Daoy (cell line): ENCODE measurements around the gene SIPA1. TPM values are rescaled to one million over a fixed set of nuclear protein-coding genes. Genes with fewer than 3 reads are reported as not detected.

Experiments used
- DNase-seq: peaks from one replicate; pipeline ENCODE4 v3.0.0-alpha.2; 2015; ENCODE audit warnings: low read depth
- total RNA-seq: library from RNA; depleted of rRNA; stranded (reverse); fragments of >200 nt; shearing (Covaris generic); gene quantifications from 2 replicates; pipeline ENCODE4 v1.2.3, GENCODE V29; 2014

Gene SIPA1
- total RNA-seq, 1 experiment from 2014 or later = 12.6 TPM

- no peak for DNase-seq
Observed at GRCh38 chr11:65609229-65609628, 28.7 kb upstream of the SIPA1 start.

- no peak for DNase-seq
Observed at GRCh38 chr11:65609665-65610064, 28.2 kb upstream of the SIPA1 start.

- DNase-seq = no peak
Observed at GRCh38 chr11:65610404-65610803, 27.5 kb upstream of the SIPA1 start.

- no peak for DNase-seq
Observed at GRCh38 chr11:65611028-65611757, 26.7 kb upstream of the SIPA1 start.

GRCh38 chr11:65611758-65612603 lies 25.9 kb upstream of the SIPA1 start:
- DNase-seq = no peak

- no peak for DNase-seq
Observed at GRCh38 chr11:65612691-65613090, 25.2 kb upstream of the SIPA1 start.

GRCh38 chr11:65613091-65613928 lies 24.6 kb upstream of the SIPA1 start:
- no peak for DNase-seq

- peak; percentile 100 for DNase-seq
Observed at GRCh38 chr11:65615229-65615949, 22.5 kb upstream of the SIPA1 start, which contains the start of gene PCNX3. Gene PCNX3 (plus strand): TSS chr11:65615776. CDS start chr11:65616312, 536 bp downstream.

GRCh38 chr11:65615950-65616574 lies 21.8 kb upstream of the SIPA1 start:
- DNase-seq = peak; percentile 57

GRCh38 chr11:65616575-65617001 lies 21.3 kb upstream of the SIPA1 start:
- no peak for DNase-seq

- DNase-seq = no peak
Observed at GRCh38 chr11:65617136-65617850, 20.6 kb upstream of the SIPA1 start.

- DNase-seq = no peak
Observed at GRCh38 chr11:65617990-65618751, 19.7 kb upstream of the SIPA1 start.

- DNase-seq = no peak
Observed at GRCh38 chr11:65618763-65619162, 19.1 kb upstream of the SIPA1 start.

- no peak for DNase-seq
Observed at GRCh38 chr11:65619281-65619928, 18.5 kb upstream of the SIPA1 start.

GRCh38 chr11:65620666-65621065 lies 17.2 kb upstream of the SIPA1 start:
- no peak for DNase-seq

- no peak for DNase-seq
Observed at GRCh38 chr11:65621460-65621859, 16.4 kb upstream of the SIPA1 start.

- DNase-seq = no peak
Observed at GRCh38 chr11:65622011-65622410, 15.9 kb upstream of the SIPA1 start.

GRCh38 chr11:65623177-65623576 lies 14.7 kb upstream of the SIPA1 start:
- no peak for DNase-seq
